ENCODE measurements around the gene PAK6.

PAK6 gene

DNA sequence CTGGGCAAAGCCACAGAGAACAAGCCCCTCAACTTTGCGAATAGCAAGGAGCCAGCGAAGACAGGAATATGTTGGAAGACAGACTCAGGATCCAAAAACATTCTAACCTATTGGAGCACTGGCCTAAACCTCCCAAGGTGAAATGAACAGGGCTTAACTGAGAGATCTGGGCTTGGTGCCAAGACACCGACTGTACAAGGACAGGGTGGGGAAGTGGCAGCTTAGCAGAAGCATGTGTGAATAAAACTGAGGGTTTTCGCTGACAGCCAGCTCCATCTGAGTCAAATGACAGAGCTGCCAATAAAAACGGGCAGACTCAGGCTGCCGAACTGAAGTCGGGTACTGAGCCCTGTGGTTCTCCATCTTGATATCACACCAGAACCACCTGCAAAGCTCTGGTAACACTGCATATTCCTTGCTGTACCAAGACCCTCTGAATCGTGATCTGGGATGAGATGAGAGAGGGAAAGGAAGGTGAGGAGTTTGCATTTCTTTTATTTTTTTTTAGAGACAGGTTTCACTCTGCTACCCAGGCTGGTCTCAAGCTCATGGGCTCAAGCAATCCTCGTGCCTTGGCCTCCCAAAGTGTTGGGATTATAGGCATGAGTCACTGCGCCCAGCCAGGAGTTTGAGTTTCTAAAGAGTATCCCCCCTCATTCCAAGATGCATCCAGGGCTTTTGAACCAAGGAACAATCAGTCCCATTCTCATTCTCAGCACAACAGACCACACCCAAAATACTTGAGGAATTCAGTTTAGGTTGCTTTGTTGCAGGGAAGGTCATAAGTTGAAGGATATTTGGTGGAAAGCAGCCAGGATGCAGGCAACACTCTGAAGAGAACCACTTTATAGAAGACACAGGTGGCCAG lies 74.9 kb downstream of the PAK6 start:
- peak; percentile 72 for DNase-seq

DNA sequence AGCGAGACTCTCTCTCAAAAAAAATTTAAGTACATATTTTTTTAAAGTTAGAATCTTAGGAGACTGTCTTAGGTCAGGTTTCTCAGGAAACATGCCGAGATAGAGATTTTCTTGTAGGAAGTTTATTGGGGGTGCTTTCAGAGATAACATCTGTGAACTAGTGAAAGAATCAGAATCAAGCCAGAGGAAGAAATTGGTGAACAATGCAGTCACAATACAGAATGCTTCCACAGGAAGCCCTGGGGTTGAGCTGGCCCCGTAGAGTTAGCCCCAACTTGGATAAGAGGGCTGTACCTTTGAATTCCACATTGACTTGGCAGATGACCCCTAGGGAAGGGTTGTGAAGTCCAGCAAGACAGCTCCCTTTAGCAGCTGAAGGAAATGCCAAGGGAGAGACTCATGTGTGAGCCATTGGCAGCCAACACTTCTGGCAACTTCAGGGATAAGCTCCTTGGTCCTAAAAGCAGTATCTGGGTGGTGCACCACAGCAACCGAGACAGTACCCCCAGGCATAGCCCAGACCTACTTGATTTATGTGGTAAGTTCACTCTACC lies 75.9 kb downstream of the PAK6 start:
- no peak for DNase-seq

DNA sequence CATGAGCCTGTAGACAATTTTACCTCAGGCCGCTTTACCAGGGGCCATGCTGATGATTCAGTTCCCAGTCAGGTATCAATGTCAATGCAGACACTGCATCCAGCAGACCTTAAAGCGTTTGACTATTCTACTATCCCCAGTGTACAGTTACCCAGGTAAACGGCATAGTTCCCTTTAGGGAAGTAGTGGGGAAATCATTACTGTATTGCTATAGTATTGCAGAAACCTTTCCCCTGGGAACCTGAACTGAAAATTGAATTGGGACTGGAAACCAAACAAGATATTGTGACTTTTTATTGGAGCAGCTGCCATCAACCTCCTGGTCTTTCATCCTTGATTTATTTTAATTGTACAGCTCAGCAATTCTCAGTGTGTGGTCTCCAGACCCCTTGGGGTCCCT lies 78.1 kb downstream of the PAK6 start:
- no peak for DNase-seq

- no peak for DNase-seq
Measured at GRCh38 chr15:40317580-40317979, 78.7 kb downstream of the PAK6 start.

GRCh38 chr15:40320409-40320808 lies 81.5 kb downstream of the PAK6 start:
- DNase-seq = no peak

GRCh38 chr15:40320931-40321371 lies 82.1 kb downstream of the PAK6 start:
- DNase-seq = peak; percentile 82

DNA sequence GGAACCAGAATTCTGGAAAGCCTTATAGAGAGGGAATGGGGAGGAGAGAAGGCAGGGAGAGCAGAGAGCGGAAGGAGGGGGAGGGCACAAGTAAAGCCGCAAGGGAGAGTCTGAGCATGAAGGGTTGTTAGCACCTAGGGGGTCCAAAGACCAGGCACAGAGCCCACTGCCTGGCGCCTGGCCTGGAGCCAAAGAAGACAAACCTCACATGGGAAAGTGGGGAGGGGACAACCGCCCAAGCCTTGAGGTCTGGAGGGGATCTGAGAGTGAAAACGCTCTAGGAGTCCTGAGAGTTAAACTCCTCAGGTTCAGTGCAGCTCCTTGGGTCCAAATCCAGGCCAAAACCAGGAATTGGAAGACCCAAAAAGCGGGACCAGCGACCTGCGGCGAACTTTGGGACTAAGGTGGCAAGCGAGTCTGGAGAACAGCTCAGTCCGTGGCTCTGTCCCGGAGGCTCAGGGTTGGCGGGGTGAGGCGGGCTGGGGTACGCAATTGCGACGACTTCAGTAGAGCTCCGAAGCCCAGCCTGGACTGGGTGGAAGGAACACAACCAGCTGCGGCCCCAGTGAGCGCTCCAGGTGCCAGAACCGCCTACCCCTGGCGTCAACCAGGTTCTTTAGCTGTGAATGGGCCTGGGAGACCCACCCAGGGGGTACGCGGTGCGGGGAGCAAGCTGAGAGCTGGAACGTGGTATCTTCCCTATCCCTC lies 83.8 kb downstream of the PAK6 start:
- DNase-seq = no peak

- peak; percentile 92 for DNase-seq
Measured at GRCh38 chr15:40323239-40323952, 84.5 kb downstream of the PAK6 start, which contains the start of gene INAFM2. TSS of gene INAFM2 (plus strand) at chr15:40323692. CDS start at chr15:40324056, 364 bp downstream.

DNA sequence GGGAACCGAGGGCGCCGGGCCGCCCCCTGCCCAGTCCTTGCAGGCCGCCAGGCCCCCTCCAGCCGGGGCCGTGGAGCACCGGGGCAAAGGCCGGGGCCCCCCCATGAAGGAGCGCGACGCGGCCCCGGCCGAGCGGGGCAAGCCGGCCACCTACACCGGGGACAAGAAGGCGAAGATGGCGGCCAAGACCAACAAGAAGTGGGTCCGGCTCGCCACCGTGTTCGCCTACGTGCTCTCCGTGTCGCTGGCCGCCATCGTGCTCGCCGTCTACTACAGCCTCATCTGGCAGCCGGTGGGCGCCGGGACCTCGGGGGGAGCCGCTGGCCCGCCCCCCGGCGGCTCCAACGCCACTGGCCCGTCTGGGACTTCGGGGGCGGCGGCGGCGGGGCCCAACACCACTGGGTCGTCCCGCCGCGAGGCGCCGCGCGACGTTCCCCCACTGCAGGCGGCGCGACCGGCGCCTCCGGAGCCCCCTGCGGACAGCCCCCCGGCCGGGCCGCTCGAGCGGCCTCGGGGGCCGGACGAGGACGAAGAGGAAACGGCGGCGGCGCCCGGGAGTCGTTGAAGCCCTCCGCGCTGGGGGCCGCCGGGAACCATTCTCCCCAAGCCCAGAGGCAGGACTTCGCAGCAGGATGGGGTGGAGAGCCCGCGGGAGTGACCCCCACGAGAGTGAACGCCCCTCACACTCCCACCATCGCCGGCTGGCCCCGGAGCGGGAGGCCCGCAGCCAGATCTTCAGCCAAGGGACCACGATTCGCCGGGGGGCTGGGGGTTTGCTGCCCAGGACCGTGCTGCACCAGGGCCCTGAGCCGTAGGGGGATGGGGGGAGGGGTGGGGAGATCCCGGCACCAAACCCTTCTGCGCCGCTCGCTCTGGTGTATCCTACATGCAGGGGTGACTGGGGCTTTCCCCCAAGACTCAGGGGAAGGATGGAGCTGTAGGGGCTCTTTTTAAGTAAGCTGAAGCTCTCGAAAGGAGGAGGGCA lies 85.4 kb downstream of the PAK6 start:
- DNase-seq = peak; percentile 28

- no peak for DNase-seq
Measured at GRCh38 chr15:40325188-40325587, 86.3 kb downstream of the PAK6 start.

GRCh38 chr15:40325700-40326099 lies 86.8 kb downstream of the PAK6 start:
- DNase-seq = no peak
